GM18873 (cell line): ENCODE data around the gene SURF4.
"Not testable (repeated sequence)": the region's sequence is repeated elsewhere in the genome, so short reads cannot be mapped to it uniquely, and the experiment has no call there.

Experiments
- ATAC-seq: cut with Tn5 transposase; IDR thresholded peaks from one replicate; pipeline ENCODE4 v1.9.1; 2021; ENCODE audit warnings: mild to moderate bottlenecking, moderate library complexity, moderate number of reproducible peaks; ENCODE audit not compliant: unreplicated experiment, low FRiP score

The SURF4 gene

GRCh38 chr9:133377280-133377679 is 1.4 kb upstream of the SURF4 start:
- not testable (repeated sequence) for ATAC-seq

- ATAC-seq = no peak
Measured at GRCh38 chr9:133375116-133375723, 640 bp downstream of the SURF4 start.

DNA sequence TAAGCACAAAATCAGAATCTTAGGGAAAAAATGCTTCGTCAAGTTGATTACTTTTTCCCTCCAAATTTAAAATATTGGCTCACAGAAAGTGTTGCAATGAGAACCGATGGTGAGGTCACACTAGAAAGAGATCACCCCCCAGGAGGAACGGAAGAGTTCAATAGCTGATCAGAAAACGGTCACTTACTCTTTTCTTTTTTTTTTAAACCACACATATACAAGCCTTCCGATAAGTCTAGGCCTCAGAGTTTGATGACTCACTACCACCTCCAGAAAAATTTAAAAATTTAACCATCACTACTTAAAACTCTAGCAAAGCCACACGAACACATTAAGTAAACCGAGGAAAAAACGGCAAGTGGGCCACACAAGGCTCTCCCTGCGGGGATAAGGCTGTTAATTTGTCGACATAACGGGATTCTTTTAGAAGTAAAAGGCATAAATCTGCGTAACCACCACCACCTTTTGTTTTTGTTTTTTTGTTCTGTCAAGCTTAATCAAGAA is 1.2 kb downstream of the SURF4 start:
- no peak for ATAC-seq

DNA sequence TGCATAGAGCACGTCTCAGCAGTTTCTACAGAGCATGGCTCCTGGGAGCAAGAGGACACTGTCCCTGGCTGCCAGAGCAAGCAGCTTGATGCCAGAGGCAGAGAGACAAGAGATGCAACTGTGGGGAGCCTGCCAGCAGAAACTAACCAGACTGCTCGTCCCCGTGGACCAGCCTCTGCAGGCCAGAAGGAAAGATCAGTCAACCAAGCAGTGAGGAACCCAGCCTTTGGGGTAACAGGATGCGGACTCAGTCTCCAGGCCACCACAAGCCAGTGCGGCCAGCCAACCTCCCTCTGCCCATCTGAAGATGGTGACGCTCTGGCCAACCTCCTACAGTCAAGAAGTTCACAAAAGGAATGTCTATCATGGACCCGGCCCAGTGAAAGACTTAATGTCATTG is 3.7 kb downstream of the SURF4 start:
- ATAC-seq = no peak

GRCh38 chr9:133371261-133371711 is 4.6 kb downstream of the SURF4 start:
- ATAC-seq = no peak

DNA sequence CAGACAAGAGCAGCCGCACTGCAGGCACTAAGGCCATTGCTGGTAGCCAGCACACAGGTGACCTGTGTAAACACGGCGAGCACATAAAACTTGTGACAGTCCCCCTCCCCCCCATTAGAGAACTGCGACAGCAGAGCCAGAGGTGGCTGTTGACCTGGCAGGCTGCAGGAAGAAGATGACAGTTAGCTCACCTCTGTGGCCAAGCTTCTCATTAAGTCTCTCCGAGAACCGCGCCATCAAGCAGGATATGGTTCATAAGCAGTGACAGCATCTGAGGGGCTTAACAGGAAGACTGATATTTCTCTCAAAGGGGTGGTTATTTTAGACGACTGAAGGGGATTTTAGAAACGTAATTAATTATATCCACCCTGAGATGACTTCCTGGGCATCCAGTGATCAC is 5.2 kb downstream of the SURF4 start:
- no peak for ATAC-seq

DNA sequence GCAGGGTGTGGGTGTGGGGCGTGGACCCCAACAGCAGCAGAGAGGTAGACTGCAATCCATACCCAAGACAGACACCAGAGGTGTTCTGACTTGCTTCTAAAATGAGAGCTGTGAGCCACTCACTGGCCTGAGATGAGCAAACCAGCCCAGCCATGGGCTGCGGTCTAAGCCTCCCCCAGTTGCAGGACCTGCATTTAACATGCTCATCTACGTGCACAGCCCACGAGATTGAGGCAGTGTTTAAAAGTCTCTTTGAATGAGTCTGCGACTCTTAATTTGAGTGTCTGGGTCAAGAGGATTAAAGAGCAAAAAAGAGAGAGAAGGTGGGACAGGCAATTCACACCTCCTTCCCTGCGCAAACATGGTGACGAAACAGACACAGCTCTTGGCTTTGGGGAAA is 5.9 kb downstream of the SURF4 start:
- ATAC-seq = no peak

- no peak for ATAC-seq
Measured at GRCh38 chr9:133369422-133369821, 6.4 kb downstream of the SURF4 start.

DNA sequence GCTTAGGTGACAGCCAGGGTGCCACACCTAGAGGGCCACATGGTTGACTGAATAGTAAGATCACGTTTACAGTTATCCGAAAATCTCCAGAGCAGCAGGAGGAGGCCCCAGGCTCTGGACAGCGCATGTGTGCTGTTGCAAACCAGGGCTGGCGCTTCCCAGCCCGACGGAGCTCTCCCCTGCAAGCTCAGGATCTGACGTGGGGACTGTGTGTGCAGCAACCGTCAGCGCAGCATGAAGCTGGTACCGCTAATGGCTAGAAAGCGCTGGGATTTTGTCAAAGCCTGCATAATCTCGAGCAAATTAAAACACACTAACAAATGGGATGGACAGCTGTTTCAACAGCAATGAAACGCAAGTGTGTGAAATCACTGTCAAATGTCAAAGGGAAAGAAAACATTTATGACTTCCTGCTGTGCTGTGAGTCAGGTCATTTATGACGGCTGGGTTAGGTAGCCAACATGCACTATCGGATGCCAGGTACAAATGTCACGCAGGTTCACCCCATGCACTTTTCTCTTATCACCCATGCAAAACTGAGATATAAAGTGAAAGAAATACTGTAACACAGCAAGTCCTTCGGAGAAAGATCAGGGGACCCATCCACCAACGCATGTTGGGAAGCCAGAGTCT is 7.5 kb downstream of the SURF4 start:
- no peak for ATAC-seq

GRCh38 chr9:133367778-133368177 is 8.1 kb downstream of the SURF4 start:
- ATAC-seq = no peak

DNA sequence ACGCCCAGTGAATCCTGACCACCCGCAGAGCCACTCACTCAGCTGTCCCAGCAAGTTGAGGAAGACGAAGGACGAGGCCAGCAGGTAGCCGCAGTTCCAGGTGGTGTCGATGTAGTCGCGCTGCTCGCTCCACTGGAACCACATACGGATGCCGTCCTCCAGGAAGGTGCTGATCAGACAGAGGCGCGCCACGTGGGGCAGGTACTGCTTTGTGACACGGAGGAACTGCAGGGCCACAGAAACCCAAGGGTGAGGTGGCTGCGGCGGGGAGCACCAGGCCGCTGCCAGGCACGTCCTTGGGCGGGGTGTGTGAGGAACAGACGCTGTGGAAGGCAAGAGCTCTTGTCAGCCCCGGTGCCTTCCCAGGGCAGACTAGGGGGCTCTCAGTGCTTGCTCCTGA is 8.6 kb downstream of the SURF4 start:
- ATAC-seq = no peak

GRCh38 chr9:133366435-133366834 is 9.4 kb downstream of the SURF4 start:
- no peak for ATAC-seq

DNA sequence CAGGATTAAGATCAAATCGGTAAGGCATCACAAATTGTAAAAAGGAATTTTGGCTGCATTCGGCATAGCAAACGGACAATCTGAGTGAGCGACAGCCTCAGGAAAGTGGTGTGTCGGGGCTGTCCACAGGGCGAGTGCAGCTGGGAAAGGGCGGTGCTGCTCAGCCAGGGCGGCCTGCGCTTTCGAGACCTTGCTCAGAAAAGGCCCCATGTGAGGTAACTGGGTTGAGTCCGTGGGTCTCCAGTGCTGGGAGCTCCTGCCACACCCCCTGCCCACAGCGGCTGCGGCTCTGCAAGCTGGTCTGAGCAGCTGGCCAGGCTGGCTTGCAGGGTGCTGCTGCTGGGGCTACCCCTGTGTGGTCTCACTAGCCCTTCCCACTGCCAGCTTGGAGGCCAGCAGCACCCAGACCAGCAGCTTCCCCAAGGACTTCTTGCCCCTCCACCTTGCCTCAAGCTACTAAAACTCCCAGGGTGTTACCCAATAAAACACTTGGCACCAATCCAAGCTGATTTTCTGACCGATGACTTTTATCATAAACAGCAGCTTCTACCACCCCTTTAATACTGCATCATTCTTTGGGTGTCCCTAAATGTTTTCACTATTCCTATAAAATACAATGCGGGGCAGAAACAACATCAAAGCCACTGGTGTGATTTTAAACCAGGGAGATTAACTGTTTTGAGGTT is 13.4 kb downstream of the SURF4 start:
- ATAC-seq = no peak

DNA sequence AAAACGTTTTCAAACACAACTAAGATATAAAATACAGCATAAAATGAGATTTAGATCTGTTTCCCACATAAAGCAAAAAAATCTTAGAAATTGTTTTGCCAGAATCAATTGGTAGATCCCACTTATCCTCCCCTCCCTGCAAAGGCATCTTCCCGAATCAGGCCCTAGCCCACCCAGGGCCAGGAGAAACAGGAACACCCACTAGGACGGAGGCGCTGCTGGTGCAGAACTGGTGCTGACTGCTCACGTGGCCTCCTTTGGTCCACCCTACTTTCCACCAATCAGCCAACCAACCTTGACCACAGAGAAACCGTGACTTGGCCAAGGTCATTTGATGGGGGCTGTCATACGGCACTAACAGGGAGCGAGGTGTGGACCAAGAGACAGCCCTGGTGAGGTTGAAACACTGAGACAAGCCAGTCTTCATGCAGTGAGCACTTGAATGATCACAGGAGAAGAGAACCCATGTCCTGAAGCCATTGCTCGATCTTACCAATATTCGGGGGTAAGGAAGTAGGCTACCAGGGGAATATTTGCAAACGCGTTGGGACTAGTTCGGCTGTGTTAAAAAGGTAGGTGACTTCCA is 14.3 kb downstream of the SURF4 start:
- ATAC-seq = no peak

DNA sequence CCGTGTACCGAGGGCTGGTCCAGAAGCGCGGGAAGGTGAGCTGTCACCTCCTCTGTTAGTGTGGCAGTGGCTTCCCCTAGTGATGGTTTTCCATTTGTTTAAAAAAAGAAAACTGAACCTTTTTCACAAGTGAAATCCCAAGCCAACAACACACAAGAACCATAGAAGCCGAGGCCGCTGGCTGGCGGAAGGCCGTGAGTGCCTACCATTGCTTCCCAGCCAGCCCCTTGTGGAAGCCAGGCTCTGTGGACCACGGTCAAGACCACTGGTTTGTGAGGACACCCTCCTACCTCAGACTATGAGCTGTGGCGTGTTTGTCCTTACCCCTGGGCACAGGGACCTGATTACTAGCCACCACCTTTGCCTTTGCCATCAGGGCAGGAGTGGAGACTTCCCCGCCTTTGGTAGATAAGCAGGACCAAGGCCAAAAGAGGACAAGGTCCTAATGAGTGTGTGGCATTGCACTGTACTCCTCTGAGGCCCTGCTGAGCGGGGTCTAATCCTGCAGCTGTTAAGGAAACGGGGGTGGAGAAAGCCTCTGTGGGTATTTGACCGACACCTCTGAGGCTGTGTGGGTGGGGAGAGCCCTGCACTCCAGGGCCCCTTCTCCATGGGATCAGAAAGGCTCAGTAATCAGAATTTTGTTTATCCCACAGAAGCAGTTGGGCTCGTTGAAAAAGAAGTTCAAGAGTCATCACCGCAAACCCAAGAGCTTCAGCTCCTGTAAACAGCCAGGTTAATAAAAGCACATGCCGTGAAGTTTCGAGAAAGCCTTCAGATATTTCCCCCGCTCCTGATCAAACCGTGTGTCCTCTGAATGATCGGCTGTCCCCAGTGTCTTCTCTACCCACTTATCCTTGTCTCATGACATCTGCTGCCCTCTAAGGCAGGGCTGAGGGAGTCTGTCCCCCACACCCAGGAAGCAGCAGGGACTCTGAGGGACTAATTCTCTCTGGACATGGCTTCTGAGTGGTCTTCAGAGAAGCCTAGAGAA is 15.2 kb downstream of the SURF4 start:
- no peak for ATAC-seq

DNA sequence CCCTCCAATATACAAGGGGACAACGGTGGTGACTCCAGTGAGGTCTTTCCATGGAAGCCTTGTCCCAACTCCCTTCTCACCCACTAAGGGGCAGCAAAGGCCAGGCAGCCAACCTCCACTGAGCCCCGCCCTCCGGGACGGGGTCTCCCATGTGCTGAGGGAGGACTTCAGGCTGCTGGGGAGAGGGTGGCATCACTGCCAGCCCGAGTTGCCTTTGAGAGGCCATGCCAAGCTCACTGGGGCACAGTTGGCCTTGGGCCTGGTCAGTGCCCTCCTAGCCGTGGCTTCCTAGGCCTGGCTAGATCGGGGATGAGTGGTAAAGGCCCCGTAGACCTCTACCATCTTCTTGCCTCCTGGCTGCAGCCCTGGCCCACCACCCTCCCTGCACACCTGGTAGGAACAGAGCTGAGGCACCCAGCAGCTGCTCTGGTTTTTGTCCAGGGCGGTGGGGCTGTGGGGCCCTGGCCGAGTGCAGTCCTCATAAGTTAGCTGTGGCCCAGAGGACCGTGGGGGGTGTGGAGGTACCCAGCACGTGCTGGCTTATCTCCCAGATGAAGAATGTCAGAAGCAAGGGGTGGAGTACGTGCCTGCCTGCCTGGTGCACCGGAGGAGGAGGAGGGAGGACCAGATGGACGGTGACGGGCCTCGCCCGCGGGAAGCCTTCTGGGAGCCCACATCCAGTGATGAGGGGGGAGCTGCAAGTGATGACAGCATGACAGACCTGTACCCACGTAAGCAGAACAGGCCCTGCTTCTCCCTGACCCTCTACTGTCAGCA is 16.3 kb downstream of the SURF4 start:
- ATAC-seq = no peak

GRCh38 chr9:133357656-133358055 is 18.2 kb downstream of the SURF4 start:
- ATAC-seq = no peak

DNA sequence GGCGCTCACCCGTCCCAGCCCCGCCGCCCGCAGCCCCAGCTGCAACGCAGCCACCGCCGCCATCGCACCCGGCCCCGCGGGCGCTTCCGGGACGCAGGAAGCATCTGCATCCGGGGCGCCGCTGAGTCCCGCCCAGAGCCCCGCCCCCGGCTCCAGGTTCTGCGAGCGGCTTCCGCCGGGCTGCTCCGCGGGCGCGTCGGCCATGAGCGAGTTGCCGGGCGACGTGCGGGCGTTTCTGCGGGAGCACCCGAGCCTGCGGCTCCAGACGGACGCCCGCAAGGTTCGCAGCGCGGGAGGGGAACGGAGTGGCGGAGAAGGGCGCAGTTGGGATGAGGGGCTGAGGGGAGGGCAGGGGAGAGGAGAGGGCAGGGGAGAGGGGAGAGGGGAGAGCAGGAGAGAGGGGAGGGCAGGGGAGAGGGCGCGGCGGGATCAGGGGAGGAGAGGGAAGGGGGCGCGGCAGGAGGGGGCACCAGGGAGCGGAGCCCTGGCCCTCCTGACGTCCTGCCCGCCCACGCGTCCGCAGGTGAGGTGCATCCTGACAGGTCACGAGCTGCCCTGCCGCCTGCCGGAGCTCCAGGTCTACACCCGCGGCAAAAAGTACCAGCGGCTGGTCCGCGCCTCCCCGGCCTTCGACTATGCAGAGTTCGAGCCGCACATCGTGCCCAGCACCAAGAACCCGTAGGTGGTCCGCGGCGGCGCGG is 19.3 kb downstream of the SURF4 start, which contains the start of the genes SURF1 and SURF2:
Gene SURF1, minus strand, starts transcription at position 97 of the 701 bp plus-strand sequence. Its CDS starts 34 bp downstream, at position 63.
Gene SURF2, plus strand, starts transcription at position 160 of the 701 bp plus-strand sequence. Its CDS starts 43 bp downstream, at position 203.
- ATAC-seq = no peak
